Mesothelial cell of epicardium (in vitro differentiated cells): ENCODE measurements around the gene TRIM63. TPM values are rescaled to one million over a fixed set of nuclear protein-coding genes. Genes with fewer than 3 reads are reported as not detected.

Experiments
- DNase-seq, 2 experiments: peaks; one replicate each; pipeline ENCODE4 v3.0.0; 2021; ENCODE audit warnings: low spot score in 2 of 2; ENCODE audit not compliant: unreplicated experiment in 2 of 2
- H3K27ac Mint-ChIP-seq: 2 replicates; pipeline ENCODE4 v1.8.0; 2021; ENCODE audit warnings: mixed read lengths
- H3K27me3 Mint-ChIP-seq: 2 replicates; pipeline ENCODE4 v1.8.0; 2021; ENCODE audit warnings: low read depth, mixed read lengths
- H3K36me3 Mint-ChIP-seq: 2 replicates; pipeline ENCODE4 v1.8.0; 2021; ENCODE audit warnings: mixed read lengths
- H3K4me1 Mint-ChIP-seq: 2 replicates; pipeline ENCODE4 v1.8.0; 2021; ENCODE audit warnings: mixed read lengths
- H3K4me3 Mint-ChIP-seq: 2 replicates; pipeline ENCODE4 v1.8.0; 2021; ENCODE audit warnings: mild to moderate bottlenecking, moderate library complexity, mixed read lengths
- H3K9me3 Mint-ChIP-seq: 2 replicates; pipeline ENCODE4 v1.8.0; 2021; ENCODE audit warnings: mixed read lengths
- CTCF ChIP-seq: fragments of 200-600 bp; sonication (generic); IDR thresholded peaks from one replicate; pipeline ENCODE4 v1.5.0; 2021; ENCODE audit warnings: antibody characterized with exemption; ENCODE audit not compliant: unreplicated experiment
- total RNA-seq: library from RNA; stranded (reverse); gene quantifications from 3 replicates; pipeline ENCODE4 v1.2.1, GENCODE V29; 2021

TRIM63 gene
- total RNA-seq, 1 donor from 2014 or later: 1.9 TPM

GRCh38 chr1:26077524-26077923 lies 10.1 kb upstream of the TRIM63 start:
- no peaks in the 10 kb centered on the region for H3K9me3 Mint-ChIP-seq
- no peak for DNase-seq
- H3K27me3 Mint-ChIP-seq: no peaks in the 10 kb centered on the region
- H3K27ac Mint-ChIP-seq: peak overlapping the region; percentile 82
- H3K4me3 Mint-ChIP-seq: no peak overlapping the region
- H3K4me1 Mint-ChIP-seq: peaks cover 58% of the 10 kb centered on the region
- no peak for TF ChIP-seq CTCF
- H3K36me3 Mint-ChIP-seq: no peaks in the 10 kb centered on the region

GRCh38 chr1:26075421-26076144 lies 8.2 kb upstream of the TRIM63 start:
- no peak for DNase-seq
- H3K36me3 Mint-ChIP-seq: no peaks in the 10 kb centered on the region
- H3K27ac Mint-ChIP-seq: peak overlapping the region; percentile 64
- H3K9me3 Mint-ChIP-seq: no peaks in the 10 kb centered on the region
- peaks cover 55% of the 10 kb centered on the region for H3K4me1 Mint-ChIP-seq
- no peak overlapping the region for H3K4me3 Mint-ChIP-seq
- peaks cover 1% of the 10 kb centered on the region for H3K27me3 Mint-ChIP-seq
- TF ChIP-seq CTCF: no peak

DNA sequence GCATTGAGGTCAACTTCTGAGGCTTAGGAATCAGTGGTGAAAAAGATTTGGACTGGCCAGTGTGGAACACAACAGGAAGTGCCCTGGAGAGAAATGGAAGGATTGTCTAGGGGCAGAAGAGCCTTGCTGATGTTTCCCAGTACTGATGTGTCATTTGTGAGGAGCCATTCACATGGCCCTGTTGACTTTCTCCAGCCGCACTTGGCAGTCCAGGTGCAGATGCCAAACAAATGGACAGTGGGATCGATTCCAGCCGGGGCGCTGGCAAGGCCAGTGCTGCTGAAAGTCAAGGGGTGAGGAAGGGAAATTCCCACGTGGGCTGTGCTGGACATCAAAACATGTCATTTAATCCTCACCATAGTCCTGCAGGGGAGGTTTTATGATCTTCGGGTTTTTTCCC lies 4.9 kb upstream of the TRIM63 start:
- no peak overlapping the region for H3K4me3 Mint-ChIP-seq

DNA sequence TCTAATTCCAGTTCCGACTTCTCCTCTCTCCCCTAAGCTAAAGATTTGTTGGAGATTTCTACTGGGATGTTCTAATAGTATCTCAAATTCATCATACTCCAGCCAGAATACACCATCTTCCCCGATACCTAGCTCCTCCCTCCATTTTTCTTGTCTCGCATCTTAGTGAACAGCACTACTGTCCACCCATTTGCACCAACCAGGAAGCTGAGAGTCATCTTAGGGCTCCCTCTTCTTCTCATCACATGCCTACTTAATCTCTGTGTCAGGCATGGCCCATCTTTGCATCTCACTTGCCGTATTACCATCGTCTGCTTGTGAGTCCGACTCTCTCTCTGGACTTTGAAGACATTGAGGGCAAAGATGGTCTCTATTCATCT lies 3.5 kb upstream of the TRIM63 start:
- Mint-ChIP-seq H3K27ac (no peak overlapping the region), H3K27me3 (peaks cover 1% of the 10 kb centered on the region)

More for the DNA sequence above, 4.9 kb upstream of the TRIM63 start:
- peaks cover 40% of the 10 kb centered on the region for H3K4me1 Mint-ChIP-seq
- peaks cover 1% of the 10 kb centered on the region for H3K27me3 Mint-ChIP-seq
- DNase-seq: no peak
- H3K9me3 Mint-ChIP-seq: no peaks in the 10 kb centered on the region
- H3K36me3 Mint-ChIP-seq: no peaks in the 10 kb centered on the region
- TF ChIP-seq CTCF: no peak
- H3K27ac Mint-ChIP-seq: no peak overlapping the region

DNA sequence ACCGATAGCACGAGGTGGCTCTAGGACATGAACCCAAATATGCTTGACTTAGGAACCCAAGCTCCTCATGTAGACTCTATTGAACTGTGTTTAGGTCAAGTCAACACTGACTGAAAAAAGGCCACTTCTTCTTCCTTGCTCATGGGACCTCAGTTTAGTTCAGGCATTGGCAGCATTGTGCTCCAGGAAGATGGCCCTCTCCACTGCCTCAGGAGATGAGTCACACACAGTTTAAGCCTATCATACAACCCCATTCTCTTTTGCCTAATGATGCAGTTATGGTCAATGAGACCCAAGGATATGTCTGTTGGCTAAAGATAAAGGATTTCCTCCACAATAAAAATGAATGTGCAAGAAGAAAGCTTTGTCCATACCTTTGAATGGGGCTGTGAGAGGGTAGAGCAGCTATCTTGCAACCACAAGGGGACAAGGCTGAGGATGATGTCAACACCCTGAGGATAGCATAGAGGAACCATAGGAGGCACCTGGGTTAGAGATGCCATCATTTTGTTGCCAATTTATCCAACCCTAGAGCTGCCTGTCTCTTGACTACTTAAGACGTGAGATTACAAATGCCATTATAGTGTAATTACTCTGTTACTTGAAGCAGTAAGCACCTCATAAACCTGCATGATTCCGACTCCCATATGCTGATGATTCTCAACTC lies 3.0 kb upstream of the TRIM63 start:
- peaks cover 38% of the 10 kb centered on the region for H3K4me1 Mint-ChIP-seq
- no peaks in the 10 kb centered on the region for H3K36me3 Mint-ChIP-seq
- no peak for DNase-seq
- no peaks in the 10 kb centered on the region for H3K9me3 Mint-ChIP-seq
- no peak overlapping the region for H3K27ac Mint-ChIP-seq
- H3K4me3 Mint-ChIP-seq: no peak overlapping the region
- peaks cover 1% of the 10 kb centered on the region for H3K27me3 Mint-ChIP-seq
- no peak for TF ChIP-seq CTCF

More for the DNA sequence above, 3.5 kb upstream of the TRIM63 start:
- no peaks in the 10 kb centered on the region for H3K9me3 Mint-ChIP-seq
- peaks cover 41% of the 10 kb centered on the region for H3K4me1 Mint-ChIP-seq
- TF ChIP-seq CTCF: no peak
- no peaks in the 10 kb centered on the region for H3K36me3 Mint-ChIP-seq
- no peak for DNase-seq
- H3K4me3 Mint-ChIP-seq: no peak overlapping the region
